Ecto neural progenitor cell (in vitro differentiated cells): ENCODE data around the gene LRRK1.

Source experiments
- DNase-seq: peaks from one replicate; pipeline ENCODE4 v3.0.0-alpha.2; 2018; ENCODE audit warnings: low spot score

Gene LRRK1

DNA sequence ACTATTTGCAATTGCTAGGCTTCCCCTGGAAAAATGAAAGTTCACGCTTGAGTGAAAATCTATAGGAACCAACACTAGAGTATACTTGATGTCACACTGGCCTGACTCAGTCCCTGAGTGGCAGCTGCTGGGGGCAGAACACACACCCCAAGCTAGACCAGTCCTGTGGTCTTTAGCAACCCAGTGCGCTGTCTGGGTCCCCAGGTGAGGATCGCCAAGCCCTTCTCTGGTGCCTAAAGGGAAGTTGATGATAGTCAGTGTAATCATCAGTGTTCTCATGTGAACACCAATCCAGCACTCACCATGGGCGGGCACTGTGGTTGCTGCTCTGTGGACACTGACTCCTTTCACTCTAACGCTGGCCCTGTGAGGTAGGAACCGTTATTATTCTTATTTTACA is 28.3 kb upstream of the LRRK1 start:
- DNase-seq = no peak

GRCh38 chr15:100891307-100892012 is 27.7 kb upstream of the LRRK1 start:
- peak; percentile 75 for DNase-seq

DNA sequence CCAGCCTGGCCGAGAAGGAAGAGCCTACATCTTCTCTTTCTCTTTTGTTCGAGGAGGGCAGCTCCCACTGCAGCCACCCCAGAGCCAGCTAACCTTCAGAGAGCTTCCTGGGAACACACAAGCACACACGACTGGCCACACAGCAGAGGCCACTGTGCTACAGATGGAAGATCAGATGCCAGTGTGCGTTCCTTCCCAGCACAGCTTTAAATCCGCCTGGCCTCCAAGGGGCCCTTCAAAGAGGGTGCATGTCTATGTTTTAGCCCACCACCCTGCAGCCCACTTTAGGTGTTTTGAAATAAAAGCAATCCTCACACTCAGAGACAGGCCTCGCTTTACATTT is 27.2 kb upstream of the LRRK1 start:
- no peak for DNase-seq

GRCh38 chr15:100893261-100893963 is 25.7 kb upstream of the LRRK1 start:
- no peak for DNase-seq

DNA sequence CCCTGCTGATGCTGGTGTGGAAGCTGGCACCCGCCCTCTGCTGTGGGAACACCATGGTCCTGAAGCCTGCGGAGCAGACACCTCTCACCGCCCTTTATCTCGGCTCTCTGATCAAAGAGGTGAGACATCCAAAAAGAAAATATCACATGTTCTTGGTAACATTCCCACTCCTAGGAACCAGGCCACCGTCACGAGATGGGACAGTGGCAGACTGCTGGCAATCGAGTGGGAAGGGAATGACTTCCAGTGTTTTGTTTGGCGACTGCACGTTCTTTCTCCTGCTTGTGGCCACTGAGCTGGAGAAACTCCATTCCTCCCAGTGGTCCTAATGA is 25.2 kb upstream of the LRRK1 start:
- DNase-seq = no peak

GRCh38 chr15:100895721-100896120 is 23.4 kb upstream of the LRRK1 start:
- DNase-seq = no peak

- DNase-seq = no peak
Observed at GRCh38 chr15:100897221-100898151, 21.7 kb upstream of the LRRK1 start.

GRCh38 chr15:100898152-100898490 is 21.0 kb upstream of the LRRK1 start:
- DNase-seq = no peak

DNA sequence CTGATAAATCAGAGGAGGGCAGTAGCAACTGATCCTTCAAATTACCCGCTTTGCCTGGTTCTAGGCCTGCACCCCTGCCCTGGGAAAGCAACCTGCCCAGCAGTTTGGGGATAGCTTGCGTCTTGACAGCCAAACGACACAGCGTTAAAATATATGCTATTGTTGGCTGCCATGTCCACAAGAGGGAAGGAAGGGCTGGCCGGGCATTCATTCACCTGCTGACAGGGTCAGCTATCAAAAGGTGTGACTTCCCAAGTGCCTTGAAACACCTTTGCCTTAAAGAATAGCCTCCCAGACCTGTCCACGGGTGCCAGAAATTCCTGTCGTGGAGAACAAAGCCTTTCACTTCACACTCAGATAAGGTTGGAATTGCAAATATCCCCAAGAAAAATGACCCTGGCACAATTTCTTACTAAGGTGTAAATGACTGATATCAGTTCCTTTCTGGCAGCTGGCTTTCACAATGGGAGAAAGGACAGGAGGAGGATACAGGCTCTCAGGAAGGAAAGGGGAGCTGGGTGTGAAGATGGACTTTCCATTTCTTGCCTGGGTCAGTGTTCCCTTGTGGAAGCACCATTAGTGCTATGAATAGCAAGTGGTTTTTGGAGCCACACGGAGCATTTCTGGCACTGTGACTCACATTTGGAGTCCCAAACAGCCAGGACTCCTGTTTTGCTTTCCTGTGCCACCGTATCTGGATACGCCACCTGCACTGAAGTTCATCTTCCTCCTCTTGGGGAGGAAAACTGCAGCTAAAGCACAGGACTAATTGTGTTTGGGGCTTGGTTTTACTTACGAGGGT is 20.3 kb upstream of the LRRK1 start:
- DNase-seq = no peak

DNA sequence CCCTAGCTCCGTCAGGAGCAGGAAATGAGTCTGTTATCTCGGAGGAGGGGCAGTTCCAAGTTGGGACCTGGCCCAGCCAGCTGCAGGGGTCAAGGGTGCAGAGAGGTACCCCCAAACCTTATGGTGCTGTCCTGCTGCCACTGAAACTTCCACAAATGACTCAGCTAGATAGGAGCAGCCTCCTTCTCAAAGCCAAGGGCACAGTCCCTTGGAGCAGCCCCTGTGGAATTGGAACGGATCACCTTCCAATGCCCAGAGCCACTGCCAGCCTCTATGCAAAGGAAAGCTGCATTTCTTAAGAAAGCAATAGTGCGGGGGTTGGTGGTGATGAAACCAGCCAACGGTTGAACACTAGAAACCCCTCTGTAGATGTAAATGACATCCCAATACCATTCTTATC is 19.6 kb upstream of the LRRK1 start:
- no peak for DNase-seq

GRCh38 chr15:100900136-100900794 is 18.9 kb upstream of the LRRK1 start:
- DNase-seq = no peak

DNA sequence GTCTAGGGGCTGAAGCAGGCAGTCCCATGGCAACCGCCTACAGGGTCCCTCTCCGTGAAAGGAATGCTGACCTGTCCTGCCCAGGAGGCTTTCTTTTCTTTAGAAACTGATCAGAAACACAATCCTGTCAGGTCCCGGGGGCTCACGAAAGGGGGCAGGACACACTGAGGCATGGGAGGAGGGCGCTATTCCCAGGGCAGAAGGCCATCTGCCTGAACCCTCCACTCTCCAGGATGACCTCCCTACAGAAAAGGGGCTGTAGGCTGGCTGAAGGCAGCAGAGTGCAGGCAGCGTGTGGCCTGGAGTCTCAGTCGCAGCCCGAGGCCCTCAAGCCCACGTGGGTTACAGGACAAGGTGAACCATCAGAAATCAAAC is 18.4 kb upstream of the LRRK1 start:
- no peak for DNase-seq

GRCh38 chr15:100901296-100901695 is 17.9 kb upstream of the LRRK1 start:
- no peak for DNase-seq

DNA sequence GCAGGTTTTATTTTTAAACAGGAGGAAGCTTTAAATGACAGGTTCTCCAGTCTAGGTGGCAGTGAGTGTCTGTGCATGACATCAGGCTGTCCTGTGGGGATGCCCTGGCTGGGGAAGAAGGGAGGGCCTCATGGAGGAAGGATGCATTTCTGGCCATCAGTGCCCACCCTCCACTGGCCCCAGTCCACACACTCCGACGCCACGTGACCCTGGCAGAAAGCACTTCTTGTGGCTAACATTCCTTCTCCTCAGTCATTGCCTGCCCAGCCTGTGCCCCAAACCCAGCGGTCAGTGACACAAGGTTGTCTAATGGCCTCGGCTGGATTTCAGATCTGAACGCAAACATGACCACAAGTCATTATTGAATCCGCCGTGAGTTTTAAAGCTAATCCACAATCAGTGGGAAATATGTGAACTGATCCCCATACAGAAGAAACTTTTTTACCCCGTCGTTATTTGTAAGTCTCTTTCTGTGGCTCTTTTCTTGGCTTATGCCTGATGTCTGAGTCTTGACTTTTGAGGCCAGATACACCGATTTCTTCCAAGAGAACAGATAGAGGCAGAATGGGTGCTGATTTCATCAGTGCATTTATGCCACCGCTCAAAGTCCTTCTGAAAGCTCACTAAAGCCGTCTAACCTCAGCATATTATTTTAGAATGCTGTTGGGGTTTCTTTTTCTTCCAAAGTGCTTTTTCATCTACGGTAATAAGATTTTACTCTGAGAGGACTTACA is 17.3 kb upstream of the LRRK1 start:
- DNase-seq = no peak

- no peak for DNase-seq
Observed at GRCh38 chr15:100902436-100903167, 16.6 kb upstream of the LRRK1 start.

DNA sequence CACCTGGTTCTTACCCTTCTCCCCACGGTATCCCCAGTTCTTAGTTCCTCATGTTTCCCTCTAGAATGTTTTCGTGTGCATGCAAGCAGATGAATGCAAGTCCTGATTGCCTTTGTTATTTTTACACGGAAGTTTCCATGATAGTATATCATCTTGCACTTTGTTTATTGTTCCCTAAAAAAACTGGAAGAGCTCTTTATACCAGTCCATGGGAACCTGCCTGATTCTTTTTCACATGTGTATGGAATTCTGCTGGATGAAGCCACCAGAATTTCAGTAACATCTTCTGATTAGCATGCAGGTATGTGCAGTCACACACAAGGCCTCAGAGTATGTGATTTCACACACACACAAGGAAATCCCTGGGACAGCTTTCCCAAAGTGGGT is 16.0 kb upstream of the LRRK1 start:
- DNase-seq = no peak

GRCh38 chr15:100905850-100906249 is 13.3 kb upstream of the LRRK1 start:
- no peak for DNase-seq

DNA sequence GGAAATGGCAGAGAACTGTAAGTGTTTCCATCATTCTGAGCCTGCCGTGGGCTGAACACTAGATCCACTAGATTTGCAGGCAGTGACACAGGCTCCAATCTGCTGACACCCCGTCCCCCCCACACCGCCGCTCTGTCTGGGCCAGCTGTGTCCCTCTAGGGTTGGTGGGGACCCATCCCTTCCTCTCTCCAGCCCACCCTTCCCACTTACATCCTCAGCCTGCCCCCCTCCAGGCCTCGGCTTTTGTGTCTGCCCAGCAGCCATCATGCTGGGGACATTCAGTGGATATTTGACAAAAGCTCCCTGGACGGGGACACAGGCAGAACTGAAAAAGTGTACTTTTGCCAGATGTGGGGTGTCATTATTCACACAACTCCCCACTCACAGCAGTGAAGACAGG is 10.7 kb upstream of the LRRK1 start:
- DNase-seq = no peak

DNA sequence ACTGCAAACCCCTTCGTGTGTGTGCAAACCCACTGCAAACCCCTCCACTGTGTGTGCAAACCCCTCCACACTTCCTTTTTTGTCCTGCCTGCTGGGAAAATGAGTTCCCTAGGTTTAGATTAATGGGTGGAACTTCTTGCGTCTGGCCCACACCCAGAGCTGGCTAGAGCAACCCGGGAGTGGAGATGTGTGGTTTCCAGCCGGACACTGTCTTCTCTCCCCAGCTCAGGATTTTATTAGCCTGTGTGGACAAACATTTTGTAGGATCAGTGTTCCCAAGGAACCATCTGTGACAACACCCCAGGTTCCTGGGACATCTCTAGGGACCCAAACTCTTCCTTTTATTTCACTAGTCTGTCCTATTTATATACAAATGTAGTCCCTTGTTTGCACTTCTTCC is 9.6 kb upstream of the LRRK1 start:
- no peak for DNase-seq
